MM.1S (cell line): ENCODE data around the gene PKHD1.

Source experiments
- DNase-seq: peaks from one replicate; pipeline ENCODE4 v3.0.0-alpha.2; 2015
- H2AFZ ChIP-seq: fragments of 300-600 bp; sonication (generic); 2 replicates; pipeline ENCODE4 v1.6.0; 2016; ENCODE audit warnings: antibody characterized with exemption, low read length
- H3F3A ChIP-seq: fragments of 300-600 bp; sonication (generic); 2 replicates; pipeline ENCODE4 v1.6.1; 2016; ENCODE audit warnings: mild to moderate bottlenecking, antibody characterized with exemption, low read length, moderate library complexity, mixed read lengths; ENCODE audit not compliant: insufficient read depth
- H3K27ac ChIP-seq: fragments of 300-600 bp; sonication (generic); 2 replicates; pipeline ENCODE4 v1.5.1; 2016; ENCODE audit warnings: mild to moderate bottlenecking, low read length
- H3K27me3 ChIP-seq: fragments of 300-600 bp; sonication (generic); replicated peaks from 2 replicates; pipeline ENCODE4 v1.6.0; 2016; ENCODE audit warnings: low read length; ENCODE audit not compliant: insufficient read depth
- H3K36me3 ChIP-seq: fragments of 300-600 bp; sonication (generic); replicated peaks from 2 replicates; pipeline ENCODE4 v1.6.1; 2016; ENCODE audit warnings: mild to moderate bottlenecking, low read length, mixed read lengths; ENCODE audit not compliant: insufficient read depth
- H3K4me1 ChIP-seq: fragments of 300-600 bp; sonication (generic); 2 replicates; pipeline ENCODE4 v1.6.1; 2016; ENCODE audit warnings: low read length, mixed read lengths
- H3K4me2 ChIP-seq: fragments of 300-600 bp; sonication (generic); 2 replicates; pipeline ENCODE4 v1.6.0; 2016; ENCODE audit warnings: low read depth, low read length
- H3K4me3 ChIP-seq: fragments of 300-600 bp; sonication (generic); 2 replicates; pipeline ENCODE4 v1.5.1; 2016; ENCODE audit warnings: low read length, mixed read lengths
- H3K79me2 ChIP-seq: fragments of 300-600 bp; sonication (generic); 2 replicates; pipeline ENCODE4 v1.6.1; 2016; ENCODE audit warnings: mixed run types, low read length, mixed read lengths
- H3K9ac ChIP-seq: fragments of 300-600 bp; sonication (generic); 2 replicates; pipeline ENCODE4 v1.6.1; 2016; ENCODE audit warnings: low read length, mixed read lengths
- H3K9me2 ChIP-seq: fragments of 300-600 bp; sonication (generic); replicated peaks from 2 replicates; pipeline ENCODE4 v1.6.1; 2016; ENCODE audit warnings: mild to moderate bottlenecking, low read length, mixed read lengths; ENCODE audit not compliant: insufficient read depth
- H3K9me3 ChIP-seq: fragments of 300-600 bp; sonication (generic); replicated peaks from 2 replicates; pipeline ENCODE4 v1.6.1; 2016; ENCODE audit warnings: mild to moderate bottlenecking, low read length, mixed read lengths; ENCODE audit not compliant: insufficient read depth
- H4K20me1 ChIP-seq: fragments of 300-600 bp; sonication (generic); 2 replicates; pipeline ENCODE4 v1.6.1; 2016; ENCODE audit warnings: mild to moderate bottlenecking, low read length, moderate library complexity, mixed read lengths; ENCODE audit not compliant: insufficient read depth
- CTCF ChIP-seq: fragments of 300-600 bp; sonication (generic); IDR thresholded peaks from 2 replicates; pipeline ENCODE4 v1.5.1; 2016; ENCODE audit warnings: antibody characterized with exemption, low read length, mixed read lengths
- EZH2 ChIP-seq: fragments of 300-600 bp; sonication (generic); optimal IDR thresholded peaks from 2 replicates; pipeline ENCODE3; 2017; ENCODE audit warnings: low read depth, mild to moderate bottlenecking, antibody characterized with exemption, low read length, mixed read lengths
- EZH2phosphoT487 ChIP-seq: fragments of 300-600 bp; sonication (generic); IDR thresholded peaks from 2 replicates; pipeline ENCODE4 v1.6.1; 2018; ENCODE audit warnings: antibody characterized with exemption, low read length

The PKHD1 gene

DNA sequence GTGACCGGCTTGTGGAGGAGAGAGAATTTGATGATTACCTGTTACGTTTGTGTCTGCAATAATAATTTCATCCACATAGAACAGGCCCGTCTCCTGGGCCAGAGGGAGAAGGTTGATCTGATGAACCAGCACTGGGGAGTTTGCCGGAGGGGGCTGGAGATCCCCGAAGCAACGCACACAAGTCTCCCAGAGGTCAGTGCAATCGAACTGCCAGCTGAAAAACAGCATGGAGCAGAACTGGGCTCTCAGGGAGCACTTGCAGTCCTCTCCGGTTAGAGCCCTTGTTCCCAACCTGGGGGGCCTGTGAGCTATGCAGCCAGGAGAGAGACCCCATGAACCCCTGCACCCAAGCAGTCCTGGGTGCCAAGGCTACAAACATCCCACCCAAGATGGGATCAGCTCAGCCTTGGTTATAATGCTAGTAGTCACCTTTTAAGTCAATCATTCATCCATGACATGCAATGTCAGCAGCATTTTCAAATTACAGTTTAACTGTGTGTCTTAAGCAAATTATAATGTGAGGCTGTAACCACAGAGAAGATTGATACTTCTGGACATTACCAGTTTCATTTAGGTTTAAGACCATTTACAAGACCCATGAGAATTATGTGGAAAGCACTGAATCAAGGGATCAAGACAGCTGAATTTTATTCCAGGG lies 34.2 kb downstream of the PKHD1 start:
- Histone ChIP-seq H3K4me2 (no peak overlapping the region), H3K27ac (no peak overlapping the region), H3K27me3 (no peaks in the 10 kb centered on the region), H3K9me3 (no peaks in the 10 kb centered on the region), H3K79me2 (no peaks in the 10 kb centered on the region), H3K9ac (no peak overlapping the region), H4K20me1 (no peaks in the 10 kb centered on the region), H3K4me3 (no peak overlapping the region), H3K4me1 (no peaks in the 10 kb centered on the region), H2AFZ (no peak overlapping the region), H3K9me2 (no peaks in the 10 kb centered on the region), H3F3A (no peaks in the 10 kb centered on the region), H3K36me3 (no peaks in the 10 kb centered on the region)
- no peak for TF ChIP-seq EZH2
- no peak for TF ChIP-seq EZH2phosphoT487
- TF ChIP-seq CTCF, result no peak
- no peak for DNase-seq

DNA sequence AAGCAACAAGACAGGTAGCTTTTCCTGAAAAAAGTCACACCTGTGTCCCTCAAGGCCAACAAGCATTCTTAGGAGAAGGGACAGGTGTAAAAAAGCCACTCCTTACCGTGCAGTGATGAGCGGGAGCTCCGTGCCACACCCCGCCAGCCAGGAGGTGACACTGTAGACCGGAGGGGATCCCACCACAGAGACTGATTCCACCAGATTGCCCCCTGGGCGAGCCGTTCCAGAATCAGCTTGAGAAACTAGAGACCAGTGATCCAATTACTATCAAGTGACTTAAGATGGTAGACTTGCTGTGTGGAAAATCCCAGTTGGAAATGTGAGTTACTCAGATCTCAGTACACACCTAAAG lies 37.4 kb downstream of the PKHD1 start:
- DNase-seq, result no peak
- no peak overlapping the region for H3K4me3 ChIP-seq

GRCh38 chr6:52049252-52050050 lies 38.0 kb downstream of the PKHD1 start:
- DNase-seq, result peak; percentile 36
- Histone ChIP-seq H3K27ac (no peak overlapping the region), H3K9me3 (no peaks in the 10 kb centered on the region)

More for the DNA sequence above, 37.4 kb downstream of the PKHD1 start:
- Histone ChIP-seq H3K36me3 (no peaks in the 10 kb centered on the region), H4K20me1 (no peaks in the 10 kb centered on the region), H3K4me2 (no peak overlapping the region), H3K27ac (no peak overlapping the region), H3F3A (no peaks in the 10 kb centered on the region), H3K79me2 (no peaks in the 10 kb centered on the region), H2AFZ (no peak overlapping the region), H3K9ac (no peak overlapping the region), H3K4me1 (no peaks in the 10 kb centered on the region), H3K9me2 (no peaks in the 10 kb centered on the region), H3K9me3 (no peaks in the 10 kb centered on the region), H3K27me3 (no peaks in the 10 kb centered on the region)
- TF ChIP-seq EZH2, result no peak
- TF ChIP-seq EZH2phosphoT487, result no peak
- TF ChIP-seq CTCF, result no peak

More at GRCh38 chr6:52049252-52050050, 38.0 kb downstream of the PKHD1 start:
- no peaks in the 10 kb centered on the region for H4K20me1 ChIP-seq
- no peak overlapping the region for H3K4me2 ChIP-seq
- H3K9me2 ChIP-seq, result no peaks in the 10 kb centered on the region
- H3K36me3 ChIP-seq, result no peaks in the 10 kb centered on the region
- no peaks in the 10 kb centered on the region for H3K79me2 ChIP-seq
- H3F3A ChIP-seq, result no peaks in the 10 kb centered on the region
- H3K9ac ChIP-seq, result no peak overlapping the region
- no peaks in the 10 kb centered on the region for H3K4me1 ChIP-seq
- no peaks in the 10 kb centered on the region for H3K27me3 ChIP-seq
- H3K4me3 ChIP-seq, result no peak overlapping the region
- H2AFZ ChIP-seq, result no peak overlapping the region
- TF ChIP-seq EZH2phosphoT487, result no peak
- TF ChIP-seq CTCF, result peak; percentile 79
